GM23338 (cell line): Measurements from ENCODE around the gene AMOTL1. TPM values are rescaled to one million over a fixed set of nuclear protein-coding genes. Genes with fewer than 3 reads are reported as not detected.

ENCODE experiments used
- ATAC-seq: fragments of 200-7000 bp; cut with Tn5 transposase; 3 replicates; pipeline ENCODE4 v1.9.1; 2020
- DNase-seq: peaks from one replicate; pipeline ENCODE4 v3.0.0-alpha.2; 2015; ENCODE audit warnings: low spot score
- H2AFZ ChIP-seq: fragments of 200-600 bp; sonication (generic); 2 replicates; pipeline ENCODE4 v1.8.0; 2016; ENCODE audit warnings: antibody characterized with exemption, mild to moderate bottlenecking, moderate library complexity
- H3F3A ChIP-seq: fragments of 200-600 bp; sonication (generic); replicated peaks from 2 replicates; pipeline ENCODE4 v1.8.0; 2017; ENCODE audit warnings: antibody characterized with exemption, mixed run types, low read depth
- H3K27ac ChIP-seq: fragments of 200-600 bp; sonication (generic); 2 replicates; pipeline ENCODE4 v1.6.1; 2016; ENCODE audit warnings: low read depth
- H3K27me3 ChIP-seq: fragments of 200-600 bp; sonication (generic); 2 replicates; pipeline ENCODE4 v1.8.0; 2016; ENCODE audit warnings: mild to moderate bottlenecking, mixed run types, moderate library complexity; ENCODE audit not compliant: insufficient read depth
- H3K36me3 ChIP-seq: fragments of 200-600 bp; sonication (generic); 2 replicates; pipeline ENCODE4 v1.8.0; 2016; ENCODE audit warnings: mild to moderate bottlenecking; ENCODE audit not compliant: insufficient read depth
- H3K4me1 ChIP-seq: fragments of 200-600 bp; sonication (generic); 2 replicates; pipeline ENCODE4 v1.8.0; 2016; ENCODE audit warnings: mild to moderate bottlenecking, moderate library complexity; ENCODE audit not compliant: insufficient read depth
- H3K4me2 ChIP-seq: fragments of 200-600 bp; sonication (generic); 2 replicates; pipeline ENCODE4 v1.7.1; 2017; ENCODE audit warnings: mixed run types
- H3K4me3 ChIP-seq: fragments of 200-600 bp; sonication (generic); 2 replicates; pipeline ENCODE4 v1.6.1; 2016; ENCODE audit warnings: mixed run types
- H3K79me2 ChIP-seq: fragments of 200-600 bp; sonication (generic); replicated peaks from 2 replicates; pipeline ENCODE4 v1.8.0; 2017; ENCODE audit warnings: mild to moderate bottlenecking; ENCODE audit not compliant: insufficient read depth
- H3K9me2 ChIP-seq: fragments of 200-600 bp; sonication (generic); 2 replicates; pipeline ENCODE4 v1.8.0; 2017; ENCODE audit not compliant: insufficient read depth
- H4K20me1 ChIP-seq: fragments of 200-600 bp; sonication (generic); replicated peaks from 2 replicates; pipeline ENCODE4 v1.8.0; 2017; ENCODE audit warnings: mild to moderate bottlenecking; ENCODE audit not compliant: insufficient read depth
- H3K27ac Mint-ChIP-seq: 2 replicates; pipeline ENCODE4 v1.8.0; 2020; ENCODE audit warnings: inconsistent platforms, mild to moderate bottlenecking, moderate library complexity, mixed read lengths
- H3K27me3 Mint-ChIP-seq: 3 replicates; pipeline ENCODE4 v1.8.0; 2022; ENCODE audit warnings: low read depth, mild to moderate bottlenecking, moderate library complexity, mixed read lengths, inconsistent platforms; ENCODE audit not compliant: insufficient read depth, poor library complexity
- H3K36me3 Mint-ChIP-seq: 3 replicates; pipeline ENCODE4 v1.8.0; 2021; ENCODE audit warnings: low read depth, mild to moderate bottlenecking, inconsistent platforms, moderate library complexity, mixed read lengths
- H3K4me1 Mint-ChIP-seq: 3 replicates; pipeline ENCODE4 v1.8.0; 2020; ENCODE audit warnings: mild to moderate bottlenecking, inconsistent platforms, mixed read lengths
- H3K4me3 Mint-ChIP-seq: 3 replicates; pipeline ENCODE4 v1.8.0; 2021; ENCODE audit warnings: moderate library complexity, mild to moderate bottlenecking, inconsistent platforms, mixed read lengths
- H3K9me3 Mint-ChIP-seq: 3 replicates; pipeline ENCODE4 v1.8.0; 2020; ENCODE audit warnings: moderate library complexity, mild to moderate bottlenecking, inconsistent platforms, mixed read lengths
- CREB1 ChIP-seq: fragments of 250-450 bp; sonication (Bioruptor Pico); IDR thresholded peaks from 2 replicates; pipeline ENCODE4 v1.5.0; 2020; ENCODE audit warnings: low read depth, mild to moderate bottlenecking, moderate library complexity
- CTCF ChIP-seq, 2 experiments: fragments of 200-600 bp in 1 of 2; sonication (generic) in 1 of 2; conservative IDR thresholded peaks; 2 replicates each; pipeline versions ENCODE4 v1.5.1 to v1.6.1; 2016 to 2017; ENCODE audit warnings: antibody characterized with exemption in 2 of 2, low read depth in 2 of 2, mild to moderate bottlenecking in 2 of 2, moderate library complexity in 1 of 2
- ETS1 ChIP-seq: IDR thresholded peaks from 2 replicates; pipeline ENCODE4 v1.6.1; 2016; ENCODE audit warnings: antibody characterized with exemption
- EZH2 ChIP-seq: fragments of 200-600 bp; sonication (generic); IDR thresholded peaks from one replicate; pipeline ENCODE4 v1.8.0; 2017; ENCODE audit warnings: antibody characterized with exemption, mild to moderate bottlenecking, low read depth; ENCODE audit not compliant: unreplicated experiment
- EZH2phosphoT487 ChIP-seq: fragments of 200-600 bp; sonication (generic); IDR thresholded peaks from one replicate; pipeline ENCODE4 v1.8.1; 2018; ENCODE audit warnings: antibody characterized with exemption; ENCODE audit not compliant: unreplicated experiment
- JUNB ChIP-seq: IDR thresholded peaks from one replicate; pipeline ENCODE4 v1.6.1; 2016; ENCODE audit warnings: antibody characterized with exemption; ENCODE audit not compliant: unreplicated experiment
- NANOG ChIP-seq: IDR thresholded peaks from 2 replicates; pipeline ENCODE4 v1.6.1; 2016; ENCODE audit warnings: antibody characterized with exemption, borderline replicate concordance
- POLR2AphosphoS5 ChIP-seq: IDR thresholded peaks from 2 replicates; pipeline ENCODE4 v1.6.1; 2016; ENCODE audit warnings: antibody characterized with exemption, low read depth
- REST ChIP-seq: IDR thresholded peaks from one replicate; pipeline ENCODE4 v1.6.1; 2018; ENCODE audit warnings: antibody characterized with exemption; ENCODE audit not compliant: unreplicated experiment
- STAT1 ChIP-seq: IDR thresholded peaks from one replicate; pipeline ENCODE4 v1.6.1; 2016; ENCODE audit warnings: antibody characterized with exemption; ENCODE audit not compliant: unreplicated experiment
- ZNF114 ChIP-seq: fragments of 250-450 bp; sonication (Bioruptor Pico); IDR thresholded peaks from 2 replicates; pipeline ENCODE4 v1.5.0; 2020; ENCODE audit warnings: mild to moderate bottlenecking, moderate library complexity
- ZNF331 ChIP-seq: fragments of 250-450 bp; sonication (Bioruptor Pico); IDR thresholded peaks from 2 replicates; pipeline ENCODE4 v1.5.0; 2020; ENCODE audit warnings: low read depth, mild to moderate bottlenecking, moderate library complexity
- ZNF462 ChIP-seq: fragments of 250-450 bp; sonication (Bioruptor Pico); IDR thresholded peaks from 2 replicates; pipeline ENCODE4 v1.5.0; 2020; ENCODE audit warnings: mild to moderate bottlenecking, moderate library complexity
- polyA plus RNA-seq: library from polyadenylated mRNA; unstranded; fragments of >200 nt; fragmentation: Nextera tagmentation; extraction: Ambion mirVana; gene quantifications from 2 replicates; pipeline ENCODE4 v1.2.1, GENCODE V29; 2016
- total RNA-seq: library from RNA; depleted of rRNA; stranded (reverse); fragments of >200 nt; shearing (Covaris generic); gene quantifications from 2 replicates; pipeline ENCODE4 v1.2.3, GENCODE V29; 2014

AMOTL1 gene
- total and polyA plus RNA-seq, 2 experiments from 2014 or later = 4.3 to 18.7 TPM

- ATAC-seq (no peak), DNase-seq (no peak)
- Histone ChIP-seq H3K4me2 (no peak overlapping the region), H3K27ac (no peak overlapping the region), H3K4me3 (no peak overlapping the region), H3K9me2 (no peaks in the 10 kb centered on the region), H3K79me2 (no peaks in the 10 kb centered on the region), H3K4me1 (no peaks in the 10 kb centered on the region), H3F3A (no peaks in the 10 kb centered on the region), H2AFZ (no peak overlapping the region), H4K20me1 (no peaks in the 10 kb centered on the region), H3K27me3 (no peaks in the 10 kb centered on the region), H3K36me3 (no peaks in the 10 kb centered on the region; the same call in 1 of the 2 replicates)
- Mint-ChIP-seq H3K27me3 (peaks cover 4% of the 10 kb centered on the region), H3K4me1 (peaks cover 4% of the 10 kb centered on the region; the same call in 1 of the 3 replicates), H3K4me3 (no peak overlapping the region), H3K27ac (no peak overlapping the region), H3K9me3 (no peaks in the 10 kb centered on the region), H3K36me3 (peaks cover 47% of the 10 kb centered on the region)
- TF ChIP-seq ZNF114 (CRISPR knock-in tag) = no peak
- TF ChIP-seq JUNB = no peak
- no peak for TF ChIP-seq CTCF (conservative IDR thresholded peaks at IDR 0.05; ENCODE audit: low read depth in 2 of 2)
- TF ChIP-seq ZNF331 (CRISPR knock-in tag) = no peak
- TF ChIP-seq EZH2 = no peak
- no peak for TF ChIP-seq CREB1
- TF ChIP-seq ZNF462 = no peak
- no peak for TF ChIP-seq NANOG
- no peak for TF ChIP-seq REST
- no peak for TF ChIP-seq STAT1
- TF ChIP-seq POLR2AphosphoS5 = no peak
- no peak for TF ChIP-seq ETS1
- no peak for TF ChIP-seq EZH2phosphoT487
Observed at GRCh38 chr11:94876222-94876621, 108.1 kb downstream of the AMOTL1 start.
